Activated naive CD8-positive, alpha-beta T cell treated with anti-CD3 and anti-CD28 coated beads for 36 hours (primary cell): ENCODE data around the gene CAMTA1. TPM values are rescaled to one million over a fixed set of nuclear protein-coding genes. Genes with fewer than 3 reads are reported as not detected.

Source experiments
- DNase-seq: peaks from one replicate; pipeline ENCODE4 v3.0.0; 2021
- H3K27ac Mint-ChIP-seq: one replicate; pipeline ENCODE4 v1.8.0; 2022; ENCODE audit warnings: mild to moderate bottlenecking, moderate library complexity, mixed read lengths
- H3K27me3 Mint-ChIP-seq: one replicate; pipeline ENCODE4 v1.8.0; 2022; ENCODE audit warnings: mild to moderate bottlenecking, mixed read lengths
- H3K36me3 Mint-ChIP-seq: one replicate; pipeline ENCODE4 v1.8.0; 2021; ENCODE audit warnings: mild to moderate bottlenecking, mixed read lengths
- H3K4me1 Mint-ChIP-seq: one replicate; pipeline ENCODE4 v1.8.0; 2021; ENCODE audit warnings: mixed read lengths
- H3K4me3 Mint-ChIP-seq: one replicate; pipeline ENCODE4 v1.8.0; 2022; ENCODE audit warnings: mild to moderate bottlenecking, moderate library complexity, mixed read lengths
- H3K9me3 Mint-ChIP-seq: one replicate; pipeline ENCODE4 v1.8.0; 2022; ENCODE audit warnings: mixed read lengths
- total RNA-seq, 2 experiments: library from RNA; stranded (reverse); gene quantifications; one replicate each; pipeline ENCODE4 v1.2.3, GENCODE V29; 2021

CAMTA1 gene
- total RNA-seq, 2 experiments from 2014 or later: 70.4 to 71.4 TPM

DNA sequence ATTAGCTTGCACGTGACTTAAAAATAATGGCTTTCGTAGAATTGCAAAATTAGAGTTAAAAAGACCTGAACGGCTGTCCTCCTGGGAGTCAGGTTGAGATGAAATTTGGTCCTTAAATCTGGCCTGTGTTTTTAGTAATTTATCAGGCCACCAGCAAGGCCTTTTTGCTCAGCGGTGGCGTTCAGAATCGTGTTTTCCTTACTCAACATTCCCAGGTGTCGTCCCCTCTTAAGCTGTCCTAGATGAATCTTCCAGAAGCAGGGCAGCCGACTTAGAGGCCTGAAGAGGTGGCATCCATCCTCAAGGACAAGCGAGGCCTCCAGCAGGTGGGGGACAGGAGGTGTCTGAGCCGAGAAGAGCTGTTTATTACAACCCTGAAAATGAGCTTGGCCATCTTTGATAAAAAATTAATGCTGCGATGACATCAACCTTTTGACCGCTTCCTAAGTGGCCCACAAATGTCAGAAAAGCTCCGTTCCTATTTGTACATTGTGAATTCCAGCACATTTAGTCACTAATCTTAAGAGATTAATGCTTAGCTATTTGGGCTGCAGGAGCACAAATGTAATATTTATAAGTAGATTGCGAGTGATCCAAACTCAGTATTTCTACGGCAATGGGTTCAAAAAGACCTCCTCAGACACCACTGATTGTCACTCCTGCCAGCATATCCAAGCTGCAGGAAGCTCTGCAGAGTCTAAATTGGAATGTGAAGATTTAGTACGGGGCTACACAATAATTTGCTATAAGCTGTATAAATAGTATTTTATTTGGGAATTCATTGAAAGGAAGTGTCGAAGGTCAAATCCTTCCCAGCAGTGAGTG lies 641.7 kb downstream of the CAMTA1 start:
- Mint-ChIP-seq H3K36me3 (no peaks in the 10 kb centered on the region), H3K4me1 (peaks cover 2% of the 10 kb centered on the region), H3K9me3 (no peaks in the 10 kb centered on the region), H3K27me3 (no peaks in the 10 kb centered on the region), H3K27ac (no peak overlapping the region), H3K4me3 (no peak overlapping the region)
- DNase-seq: no peak

GRCh38 chr1:7427605-7428300 lies 642.5 kb downstream of the CAMTA1 start:
- Mint-ChIP-seq H3K9me3 (no peaks in the 10 kb centered on the region), H3K27me3 (no peaks in the 10 kb centered on the region), H3K4me1 (peaks cover 2% of the 10 kb centered on the region), H3K4me3 (no peak overlapping the region), H3K36me3 (no peaks in the 10 kb centered on the region), H3K27ac (no peak overlapping the region)
- no peak for DNase-seq

DNA sequence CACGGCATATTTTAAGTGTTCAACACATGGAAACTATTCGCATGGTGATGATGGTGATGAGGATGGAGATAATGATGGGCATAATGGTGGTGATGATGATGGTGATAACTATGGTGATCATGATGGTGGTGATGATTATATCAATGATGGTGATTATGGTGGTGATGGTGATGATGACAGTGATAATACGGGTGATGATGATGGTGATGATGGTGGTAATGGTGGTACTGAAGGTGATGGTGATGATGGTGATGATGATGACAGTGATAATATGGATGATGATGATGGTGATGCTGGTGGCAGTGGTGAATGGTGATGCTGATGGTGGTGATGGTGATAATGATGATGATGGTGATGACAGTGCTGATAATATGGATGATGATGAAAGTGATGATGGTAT lies 644.0 kb downstream of the CAMTA1 start:
- no peaks in the 10 kb centered on the region for H3K9me3 Mint-ChIP-seq
- H3K4me1 Mint-ChIP-seq: no peaks in the 10 kb centered on the region

GRCh38 chr1:7430047-7430608 lies 644.9 kb downstream of the CAMTA1 start:
- H3K9me3 Mint-ChIP-seq: no peaks in the 10 kb centered on the region
- H3K27ac Mint-ChIP-seq: no peak overlapping the region
- DNase-seq: no peak
- H3K36me3 Mint-ChIP-seq: no peaks in the 10 kb centered on the region
- H3K4me1 Mint-ChIP-seq: no peaks in the 10 kb centered on the region
- no peak overlapping the region for H3K4me3 Mint-ChIP-seq
- no peaks in the 10 kb centered on the region for H3K27me3 Mint-ChIP-seq

More for the DNA sequence above, 644.0 kb downstream of the CAMTA1 start:
- Mint-ChIP-seq H3K27ac (no peak overlapping the region), H3K36me3 (no peaks in the 10 kb centered on the region), H3K27me3 (no peaks in the 10 kb centered on the region), H3K4me3 (no peak overlapping the region)
- no peak for DNase-seq

DNA sequence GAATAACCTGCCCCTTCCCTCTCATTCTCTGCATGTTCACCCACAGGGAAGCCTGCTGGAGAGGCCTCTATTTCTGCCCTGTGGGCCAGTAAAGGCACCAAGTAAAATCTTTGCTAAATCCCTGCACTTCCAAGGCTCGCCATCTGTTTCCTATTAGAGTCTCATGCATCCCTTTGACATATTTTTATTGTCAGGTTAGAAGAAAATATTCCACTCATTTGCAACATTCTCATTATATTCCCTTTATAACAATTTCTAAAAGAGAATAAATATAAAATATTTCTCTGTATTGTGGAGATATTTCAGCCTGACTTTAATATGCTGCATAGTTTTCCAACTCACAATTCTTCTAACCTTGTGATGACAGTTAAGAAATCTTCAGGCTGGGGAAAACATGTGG lies 645.4 kb downstream of the CAMTA1 start:
- Mint-ChIP-seq H3K4me3 (no peak overlapping the region), H3K27me3 (no peaks in the 10 kb centered on the region), H3K9me3 (no peaks in the 10 kb centered on the region), H3K27ac (no peak overlapping the region), H3K4me1 (no peaks in the 10 kb centered on the region), H3K36me3 (no peaks in the 10 kb centered on the region)
- DNase-seq: no peak

GRCh38 chr1:7432102-7432899 lies 647.0 kb downstream of the CAMTA1 start:
- H3K9me3 Mint-ChIP-seq: no peaks in the 10 kb centered on the region
- H3K36me3 Mint-ChIP-seq: no peaks in the 10 kb centered on the region
- H3K27me3 Mint-ChIP-seq: no peaks in the 10 kb centered on the region
- H3K27ac Mint-ChIP-seq: no peak overlapping the region
- DNase-seq: no peak
- no peak overlapping the region for H3K4me3 Mint-ChIP-seq
- no peaks in the 10 kb centered on the region for H3K4me1 Mint-ChIP-seq

- DNase-seq: no peak
- no peaks in the 10 kb centered on the region for H3K36me3 Mint-ChIP-seq
- H3K27ac Mint-ChIP-seq: no peak overlapping the region
- no peaks in the 10 kb centered on the region for H3K9me3 Mint-ChIP-seq
- H3K27me3 Mint-ChIP-seq: no peaks in the 10 kb centered on the region
- no peaks in the 10 kb centered on the region for H3K4me1 Mint-ChIP-seq
- H3K4me3 Mint-ChIP-seq: no peak overlapping the region
Observed at GRCh38 chr1:7432900-7433380, 647.7 kb downstream of the CAMTA1 start.

DNA sequence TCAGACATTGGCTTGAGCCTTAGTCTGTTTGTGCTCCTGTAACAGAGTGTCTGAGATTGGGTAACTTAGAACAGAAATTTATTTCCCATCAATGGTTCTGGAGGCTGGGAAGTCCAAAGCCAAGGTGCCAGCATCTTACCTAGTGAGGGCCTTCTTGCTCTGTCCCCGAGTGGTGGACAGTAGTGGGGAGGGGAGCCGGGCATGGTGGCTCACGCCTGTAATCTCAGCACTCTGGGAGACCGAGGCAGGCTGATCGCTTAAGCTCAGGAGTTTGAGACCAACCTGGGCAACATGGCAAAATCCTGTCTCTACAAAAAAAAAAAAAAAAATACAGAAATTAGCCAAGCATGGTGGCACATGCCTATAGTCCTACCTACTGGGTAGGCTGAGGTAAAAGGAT lies 649.3 kb downstream of the CAMTA1 start:
- no peaks in the 10 kb centered on the region for H3K27me3 Mint-ChIP-seq
- H3K4me1 Mint-ChIP-seq: no peaks in the 10 kb centered on the region
- H3K36me3 Mint-ChIP-seq: no peaks in the 10 kb centered on the region
- H3K27ac Mint-ChIP-seq: no peak overlapping the region
- no peaks in the 10 kb centered on the region for H3K9me3 Mint-ChIP-seq
- DNase-seq: no peak
- H3K4me3 Mint-ChIP-seq: no peak overlapping the region

DNA sequence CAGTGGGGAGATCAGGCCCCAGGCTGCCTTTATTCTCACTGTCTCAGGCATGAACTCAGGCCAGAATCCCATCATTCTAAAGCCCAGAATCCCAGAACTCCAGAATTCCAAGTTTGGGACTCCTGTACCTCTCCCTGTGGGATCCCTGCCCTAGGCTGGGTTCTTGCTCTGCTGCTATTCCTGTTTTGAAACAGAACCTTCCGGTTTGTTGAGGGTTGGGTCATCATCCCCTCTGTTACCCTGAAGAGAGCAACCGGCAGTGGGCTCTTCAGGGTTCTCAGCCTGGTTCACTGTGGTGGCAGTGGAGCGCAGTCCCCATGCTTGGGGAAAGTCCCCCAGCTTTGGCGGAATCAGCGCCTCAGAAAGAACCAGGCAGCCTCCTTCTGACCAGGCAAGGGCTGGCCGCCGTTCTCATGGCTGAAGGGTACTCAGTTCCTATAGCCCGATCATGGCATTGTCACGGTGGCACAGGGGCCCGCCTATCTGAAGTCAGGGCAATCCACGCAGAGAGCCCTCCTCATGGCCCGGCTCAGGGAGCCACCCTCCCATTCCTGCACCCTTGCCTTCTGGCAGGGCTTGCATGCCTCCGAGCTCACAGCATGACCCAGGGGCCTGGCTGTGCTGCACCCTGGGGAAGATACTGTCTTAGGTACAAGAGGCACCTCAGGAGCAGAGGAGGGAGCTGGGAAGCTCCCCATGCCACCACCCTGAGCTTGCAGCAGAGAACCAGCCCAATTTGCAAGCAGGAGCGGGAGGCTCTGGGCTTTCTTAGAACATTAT lies 650.2 kb downstream of the CAMTA1 start:
- H3K27me3 Mint-ChIP-seq: no peaks in the 10 kb centered on the region
- no peak overlapping the region for H3K4me3 Mint-ChIP-seq
- no peaks in the 10 kb centered on the region for H3K36me3 Mint-ChIP-seq
- H3K4me1 Mint-ChIP-seq: no peaks in the 10 kb centered on the region
- no peaks in the 10 kb centered on the region for H3K9me3 Mint-ChIP-seq
- DNase-seq: no peak
- H3K27ac Mint-ChIP-seq: no peak overlapping the region

DNA sequence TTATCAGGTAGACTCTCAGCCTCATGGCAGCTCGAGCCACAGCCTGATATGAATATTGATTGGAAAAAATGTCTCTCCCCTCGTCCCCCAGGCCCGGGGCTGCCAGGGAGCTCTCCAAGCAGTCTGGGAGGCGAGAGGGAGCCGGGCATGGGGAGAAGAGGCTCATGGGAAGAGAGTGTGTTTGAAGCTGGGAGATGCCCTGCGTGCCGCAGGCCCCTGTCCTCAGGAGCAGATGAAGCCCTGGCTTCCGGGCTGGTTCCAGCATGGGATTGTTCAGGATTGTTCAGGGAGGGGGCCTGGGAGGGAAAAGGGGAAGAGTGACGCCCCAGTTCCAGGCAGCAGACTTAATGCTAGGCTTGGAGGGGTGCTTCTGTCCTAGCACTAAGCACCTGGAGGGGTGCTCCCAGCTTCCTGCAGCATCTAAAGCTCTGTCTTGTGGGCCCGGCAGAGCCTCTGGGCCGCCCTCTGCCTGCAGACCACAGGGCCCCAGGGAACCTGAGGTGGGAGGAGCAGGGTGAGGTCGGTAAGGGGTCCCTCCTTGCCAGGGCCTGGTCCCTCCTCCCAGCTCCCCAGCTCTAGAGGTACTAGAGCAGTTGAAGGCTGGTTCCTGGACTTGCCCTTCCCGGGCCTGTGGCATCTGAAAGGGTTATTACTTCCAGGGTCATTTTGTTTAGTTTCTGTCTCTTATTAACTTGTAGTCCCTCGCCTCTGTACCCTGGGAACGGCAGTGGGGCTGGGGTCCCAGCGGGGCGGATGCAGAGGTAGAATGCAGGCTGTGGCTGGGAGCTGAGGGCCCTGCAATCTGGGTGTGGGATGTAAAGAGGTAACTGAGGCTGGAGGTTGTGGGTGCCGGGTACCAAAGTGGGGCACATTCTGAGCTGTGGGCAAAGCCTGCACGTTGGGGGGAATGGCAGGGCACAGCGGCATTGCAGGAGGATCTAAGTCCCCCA lies 651.1 kb downstream of the CAMTA1 start:
- DNase-seq: no peak
- Mint-ChIP-seq H3K27ac (no peak overlapping the region), H3K4me3 (no peak overlapping the region), H3K36me3 (no peaks in the 10 kb centered on the region), H3K27me3 (no peaks in the 10 kb centered on the region), H3K9me3 (no peaks in the 10 kb centered on the region), H3K4me1 (no peaks in the 10 kb centered on the region)

GRCh38 chr1:7437036-7437435 lies 651.8 kb downstream of the CAMTA1 start:
- no peak overlapping the region for H3K27ac Mint-ChIP-seq
- H3K9me3 Mint-ChIP-seq: no peaks in the 10 kb centered on the region
- no peak for DNase-seq
- H3K4me3 Mint-ChIP-seq: no peak overlapping the region
- no peaks in the 10 kb centered on the region for H3K36me3 Mint-ChIP-seq
- no peaks in the 10 kb centered on the region for H3K27me3 Mint-ChIP-seq
- no peaks in the 10 kb centered on the region for H3K4me1 Mint-ChIP-seq

DNA sequence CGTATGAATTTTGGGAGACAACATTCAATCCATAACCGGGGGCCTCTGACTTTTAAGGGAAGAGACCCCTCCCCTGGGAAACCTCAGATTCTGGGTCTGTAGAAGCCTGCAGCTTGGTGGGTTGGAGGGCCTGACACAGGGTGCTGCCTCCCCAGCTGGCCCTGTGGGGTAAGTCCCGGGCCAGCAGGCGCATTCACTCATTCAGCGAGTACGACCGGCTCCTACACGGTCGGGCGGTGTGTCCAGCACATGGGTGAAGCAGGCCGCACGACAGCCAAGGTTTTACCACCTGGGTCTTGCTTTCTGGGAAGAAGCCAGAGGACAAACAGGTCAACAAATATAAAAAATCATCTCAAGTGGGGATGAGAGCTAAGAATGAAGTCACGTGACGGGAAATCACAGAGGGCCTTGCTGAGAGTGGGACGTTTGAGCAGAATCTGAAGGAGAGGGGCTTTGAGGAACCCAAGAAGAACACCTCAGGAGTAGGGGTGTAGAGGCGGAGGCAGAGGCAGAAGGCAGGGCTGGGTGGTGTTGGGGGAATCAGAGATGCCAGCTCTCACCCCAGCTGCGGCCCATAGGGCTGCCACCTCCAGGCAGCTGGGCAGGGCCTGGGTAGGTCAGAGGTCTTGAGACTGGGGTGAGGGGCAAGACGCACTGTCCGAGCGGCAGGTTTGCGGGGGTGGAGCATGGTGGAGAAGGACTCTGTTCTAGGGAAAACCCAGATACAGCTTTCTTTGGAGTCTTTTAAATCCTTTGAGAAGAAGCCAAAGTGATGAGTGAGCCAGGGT lies 652.5 kb downstream of the CAMTA1 start:
- H3K4me3 Mint-ChIP-seq: no peak overlapping the region
- no peak for DNase-seq
- no peak overlapping the region for H3K27ac Mint-ChIP-seq
- no peaks in the 10 kb centered on the region for H3K9me3 Mint-ChIP-seq
- H3K27me3 Mint-ChIP-seq: no peaks in the 10 kb centered on the region
- H3K36me3 Mint-ChIP-seq: no peaks in the 10 kb centered on the region
- no peaks in the 10 kb centered on the region for H3K4me1 Mint-ChIP-seq

DNA sequence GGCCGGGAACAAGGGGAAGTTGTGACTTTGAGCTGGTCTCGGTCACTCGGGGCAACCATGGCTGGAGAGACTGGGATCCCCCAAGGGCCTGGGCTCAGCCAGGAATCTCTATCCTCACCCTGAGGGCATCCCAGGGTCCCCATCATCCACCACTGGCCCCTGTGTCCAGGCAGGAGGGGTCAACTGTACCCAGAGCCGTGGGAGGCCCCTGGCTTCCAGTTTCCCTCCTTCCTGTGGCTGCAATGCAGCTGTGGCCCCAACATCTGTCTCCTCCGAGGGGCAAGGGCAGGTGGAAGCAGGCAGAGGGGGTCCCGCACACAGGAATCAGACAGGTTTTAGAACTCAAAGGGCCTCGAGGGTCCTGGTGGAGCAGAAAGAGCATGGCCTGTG lies 653.1 kb downstream of the CAMTA1 start:
- H3K27ac Mint-ChIP-seq: no peak overlapping the region

More for the DNA sequence above, 653.1 kb downstream of the CAMTA1 start:
- no peak for DNase-seq
- H3K9me3 Mint-ChIP-seq: no peaks in the 10 kb centered on the region
- no peaks in the 10 kb centered on the region for H3K36me3 Mint-ChIP-seq
- H3K27me3 Mint-ChIP-seq: no peaks in the 10 kb centered on the region
- no peak overlapping the region for H3K4me3 Mint-ChIP-seq
- no peaks in the 10 kb centered on the region for H3K4me1 Mint-ChIP-seq
